22Rv1 (cell line): ENCODE data around the gene GDF15.

Source experiments
- CTCF ChIP-seq: fragments of 450-650 bp; IDR thresholded peaks from 2 replicates; pipeline ENCODE4 v1.5.1; 2017; ENCODE audit warnings: mild to moderate bottlenecking
- ZFX ChIP-seq: fragments of 450-650 bp; IDR thresholded peaks from 2 replicates; pipeline ENCODE4 v1.6.1; 2017; ENCODE audit warnings: antibody characterized with exemption, borderline replicate concordance

DNA sequence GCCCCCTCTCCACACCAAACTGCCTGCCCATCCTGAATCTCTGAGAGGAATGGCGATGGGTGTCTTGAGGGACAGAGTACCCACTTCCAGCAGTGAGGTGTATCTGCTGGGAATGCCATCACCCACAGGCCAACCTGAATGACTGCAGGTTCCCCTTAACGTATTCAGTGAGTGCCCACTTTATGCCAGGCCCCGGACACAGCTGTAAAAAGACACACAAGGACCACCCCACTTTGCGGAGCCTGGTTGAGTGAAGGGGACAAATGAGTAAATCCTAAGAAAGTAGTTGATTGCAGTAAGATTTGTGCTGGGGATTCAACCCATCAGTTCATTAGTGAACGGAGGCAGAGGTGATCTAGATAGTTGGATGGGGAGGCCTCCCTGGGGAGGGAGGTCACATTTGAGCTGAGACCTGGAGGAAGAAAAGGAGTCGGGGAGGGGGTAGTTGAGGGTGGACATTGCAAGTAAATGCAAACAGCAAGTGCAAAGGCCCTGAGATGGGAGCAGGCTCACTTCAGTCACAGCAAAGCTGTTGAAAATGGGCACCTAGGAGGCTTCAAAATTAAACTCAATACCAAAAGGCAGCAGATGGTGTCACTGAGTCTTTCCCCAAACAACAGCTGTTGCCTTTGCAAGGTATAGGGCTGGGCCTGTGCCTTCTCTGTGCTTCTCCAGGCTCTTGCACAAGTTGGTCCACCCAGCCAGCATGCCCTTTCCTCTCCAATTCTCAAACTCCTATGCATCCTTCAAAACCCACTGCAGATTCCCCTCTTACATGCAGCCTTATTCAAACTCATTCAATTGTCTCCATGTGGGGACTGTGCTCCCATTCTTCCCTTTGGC, 4.3 kb downstream of the GDF15 start:
- TF ChIP-seq ZFX: no peak
- TF ChIP-seq CTCF: no peak
